HG02973 (cell line): Measurements from ENCODE around the gene PILRA.
"Not testable (repeated sequence)": the region's sequence is repeated elsewhere in the genome, so short reads cannot be mapped to it uniquely, and the experiment has no call there.

Source experiments
- ATAC-seq: cut with Tn5 transposase; IDR thresholded peaks from one replicate; pipeline ENCODE4 v1.9.1; 2021; ENCODE audit warnings: moderate library complexity; ENCODE audit not compliant: unreplicated experiment

The PILRA gene

GRCh38 chr7:100357131-100357561 lies 16.1 kb upstream of the PILRA start:
- ATAC-seq = no peak

- ATAC-seq = no peak
Observed at GRCh38 chr7:100358027-100358856, 15.0 kb upstream of the PILRA start, which contains the start of gene PILRB. TSS of gene PILRB (plus strand) at chr7:100358117. CDS start at chr7:100358303, 186 bp downstream.

GRCh38 chr7:100358857-100359212 lies 14.5 kb upstream of the PILRA start:
- ATAC-seq = no peak

- ATAC-seq = no peak
Observed at GRCh38 chr7:100360135-100360854, 13.0 kb upstream of the PILRA start.

GRCh38 chr7:100363098-100363497 lies 10.2 kb upstream of the PILRA start:
- no peak for ATAC-seq

- ATAC-seq = not testable (repeated sequence)
Observed at GRCh38 chr7:100363797-100364196, 9.5 kb upstream of the PILRA start.

GRCh38 chr7:100364480-100364879 lies 8.8 kb upstream of the PILRA start:
- ATAC-seq = no peak

GRCh38 chr7:100365998-100366367 lies 7.3 kb upstream of the PILRA start:
- ATAC-seq = not testable (repeated sequence)

- ATAC-seq = no peak
Observed at GRCh38 chr7:100366411-100367250, 6.7 kb upstream of the PILRA start.

GRCh38 chr7:100367251-100367620 lies 6.1 kb upstream of the PILRA start:
- ATAC-seq = no peak

GRCh38 chr7:100367676-100368613 lies 5.3 kb upstream of the PILRA start:
- ATAC-seq = no peak

GRCh38 chr7:100369105-100369504 lies 4.2 kb upstream of the PILRA start:
- peak; percentile 51 for ATAC-seq

- no peak for ATAC-seq
Observed at GRCh38 chr7:100370303-100370702, 3.0 kb upstream of the PILRA start.

GRCh38 chr7:100370746-100371145 lies 2.5 kb upstream of the PILRA start:
- ATAC-seq = no peak

- ATAC-seq = no peak
Observed at GRCh38 chr7:100371561-100372171, 1.6 kb upstream of the PILRA start.

GRCh38 chr7:100372256-100372655 lies 1.0 kb upstream of the PILRA start:
- no peak for ATAC-seq

- no peak for ATAC-seq
Observed at GRCh38 chr7:100372694-100373093, 593 bp upstream of the PILRA start.

GRCh38 chr7:100373870-100374598 lies 747 bp downstream of the PILRA start:
- not testable (repeated sequence) for ATAC-seq

GRCh38 chr7:100374601-100375000 lies 1.3 kb downstream of the PILRA start:
- no peak for ATAC-seq
